ENCODE data around the gene CCT6B. TPM values are rescaled to one million over a fixed set of nuclear protein-coding genes. Genes with fewer than 3 reads are reported as not detected.

Gene CCT6B
- total and polyA plus RNA-seq, 11 donors: 0.75 to 2.5 (median 1.8) TPM

DNA sequence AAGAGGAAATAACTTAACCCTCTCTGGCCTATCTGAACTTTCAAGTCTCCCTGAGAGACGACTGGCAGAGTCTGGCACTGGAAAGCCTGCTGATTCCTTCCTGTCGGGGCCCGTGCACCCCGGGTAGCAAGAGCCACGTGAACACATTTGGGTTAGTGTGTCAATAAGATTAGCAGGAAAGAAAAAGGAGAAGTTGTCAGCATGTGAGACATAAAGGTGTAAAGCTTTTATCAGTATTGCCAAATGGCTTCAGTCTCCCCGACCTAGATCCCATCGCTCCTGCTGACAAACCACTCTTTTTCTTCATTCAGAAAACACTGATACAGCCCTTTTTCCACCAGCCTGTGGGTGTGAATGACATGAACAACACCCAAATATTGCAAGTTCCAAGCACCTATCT is 74.4 kb downstream of the CCT6B start:
- no peaks in the 10 kb centered on the region for H3K9me3 ChIP-seq
- WGBS, 4 donors: 3 to 6% (median 3%) methylated on average over 7 of the region's 7 CpGs
- no peaks in the 10 kb centered on the region for H3K4me1 ChIP-seq
- H3K36me3 ChIP-seq: no peaks in the 10 kb centered on the region
- H3K27ac ChIP-seq: no peak overlapping the region
- intact Hi-C loops (cut with DNase I): no loop called here
- no peak overlapping the region for H3K4me3 ChIP-seq
- TF ChIP-seq, protein P1, sequence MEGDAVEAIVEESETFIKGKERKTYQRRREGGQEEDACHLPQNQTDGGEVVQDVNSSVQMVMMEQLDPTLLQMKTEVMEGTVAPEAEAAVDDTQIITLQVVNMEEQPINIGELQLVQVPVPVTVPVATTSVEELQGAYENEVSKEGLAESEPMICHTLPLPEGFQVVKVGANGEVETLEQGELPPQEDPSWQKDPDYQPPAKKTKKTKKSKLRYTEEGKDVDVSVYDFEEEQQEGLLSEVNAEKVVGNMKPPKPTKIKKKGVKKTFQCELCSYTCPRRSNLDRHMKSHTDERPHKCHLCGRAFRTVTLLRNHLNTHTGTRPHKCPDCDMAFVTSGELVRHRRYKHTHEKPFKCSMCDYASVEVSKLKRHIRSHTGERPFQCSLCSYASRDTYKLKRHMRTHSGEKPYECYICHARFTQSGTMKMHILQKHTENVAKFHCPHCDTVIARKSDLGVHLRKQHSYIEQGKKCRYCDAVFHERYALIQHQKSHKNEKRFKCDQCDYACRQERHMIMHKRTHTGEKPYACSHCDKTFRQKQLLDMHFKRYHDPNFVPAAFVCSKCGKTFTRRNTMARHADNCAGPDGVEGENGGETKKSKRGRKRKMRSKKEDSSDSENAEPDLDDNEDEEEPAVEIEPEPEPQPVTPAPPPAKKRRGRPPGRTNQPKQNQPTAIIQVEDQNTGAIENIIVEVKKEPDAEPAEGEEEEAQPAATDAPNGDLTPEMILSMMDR (IDR thresholded peaks at IDR 0.05): no peak
- no peak for TF ChIP-seq POLR2A (IDR thresholded peaks at IDR 0.05)
- ATAC-seq (no peak), DNase-seq (no peak)
- H3K27me3 ChIP-seq: peaks cover 0 to 89% (median 16%) of the 10 kb centered on the region in 9 donors

DNA sequence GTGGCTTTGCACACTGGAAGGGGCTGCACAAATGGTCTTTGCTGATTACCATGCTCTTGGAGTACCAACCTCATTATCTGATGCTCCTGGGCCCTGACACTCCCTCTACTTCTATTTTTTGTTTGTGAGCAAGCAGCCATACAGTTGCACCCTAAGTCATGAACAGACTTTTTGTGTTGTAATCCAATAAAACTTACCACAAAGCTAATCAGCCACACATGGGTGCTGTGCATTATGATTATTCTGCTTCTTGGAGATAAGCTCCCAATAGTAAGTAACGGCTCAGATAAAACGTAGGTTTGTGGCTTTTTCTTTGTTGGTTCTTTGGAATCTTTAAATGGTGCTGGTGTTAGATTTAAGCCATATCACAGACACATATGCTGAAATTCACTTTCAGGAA is 76.2 kb downstream of the CCT6B start:
- Histone ChIP-seq H3K4me1 (no peaks in the 10 kb centered on the region), H3K9me3 (peaks cover 0 to 12% (median 3%) of the 10 kb centered on the region in 12 donors), H3K36me3 (no peaks in the 10 kb centered on the region), H3K27me3 (peaks cover 0 to 83% (median 16%) of the 10 kb centered on the region in 9 donors), H3K4me3 (no peak overlapping the region), H3K27ac (no peak overlapping the region)
- intact Hi-C loops (cut with DNase I): no loop called here
- TF ChIP-seq, protein P1 (IDR thresholded peaks at IDR 0.05): no peak
- TF ChIP-seq POLR2A (IDR thresholded peaks at IDR 0.05): no peak
- DNase-seq (no peak), ATAC-seq (no peak)
- WGBS, 4 donors: 46 to 66% (median 55%) methylated on average over 2 of the region's 2 CpGs

DNA sequence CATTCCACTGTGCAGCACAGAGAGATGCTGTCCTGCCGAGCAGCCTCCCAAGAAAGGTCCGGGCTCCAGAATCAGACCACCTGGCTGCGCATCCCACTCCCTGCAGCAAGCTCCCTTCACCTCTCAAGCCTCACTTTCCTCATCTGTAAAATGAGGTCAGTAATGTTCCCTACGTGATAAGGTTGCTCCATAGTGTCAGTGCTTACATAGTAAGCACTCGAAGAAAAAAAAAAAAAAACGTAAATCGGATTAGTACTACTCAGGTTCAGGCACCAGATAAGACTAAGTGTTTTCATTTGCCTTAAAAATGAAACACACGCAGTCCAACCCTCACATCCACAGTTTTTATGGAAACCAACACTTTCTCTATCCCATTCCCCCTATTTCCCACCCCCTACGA is 76.7 kb downstream of the CCT6B start:
- H3K9me3 ChIP-seq: peaks cover 0 to 12% (median 3%) of the 10 kb centered on the region in 12 donors
- no peak for ATAC-seq
- H3K4me3 ChIP-seq: no peak overlapping the region
- DNase-seq: no peak
- H3K36me3 ChIP-seq: no peaks in the 10 kb centered on the region
- H3K27me3 ChIP-seq: peaks cover 0 to 87% (median 12%) of the 10 kb centered on the region in 9 donors
- H3K27ac ChIP-seq: no peak overlapping the region
- WGBS, 4 donors: 57 to 67% (median 60%) methylated on average over 9 of the region's 9 CpGs
- TF ChIP-seq, protein P1 (IDR thresholded peaks at IDR 0.05): no peak
- no peak for TF ChIP-seq POLR2A (IDR thresholded peaks at IDR 0.05)
- H3K4me1 ChIP-seq: no peaks in the 10 kb centered on the region
- intact Hi-C loops (cut with DNase I): no loop called here

DNA sequence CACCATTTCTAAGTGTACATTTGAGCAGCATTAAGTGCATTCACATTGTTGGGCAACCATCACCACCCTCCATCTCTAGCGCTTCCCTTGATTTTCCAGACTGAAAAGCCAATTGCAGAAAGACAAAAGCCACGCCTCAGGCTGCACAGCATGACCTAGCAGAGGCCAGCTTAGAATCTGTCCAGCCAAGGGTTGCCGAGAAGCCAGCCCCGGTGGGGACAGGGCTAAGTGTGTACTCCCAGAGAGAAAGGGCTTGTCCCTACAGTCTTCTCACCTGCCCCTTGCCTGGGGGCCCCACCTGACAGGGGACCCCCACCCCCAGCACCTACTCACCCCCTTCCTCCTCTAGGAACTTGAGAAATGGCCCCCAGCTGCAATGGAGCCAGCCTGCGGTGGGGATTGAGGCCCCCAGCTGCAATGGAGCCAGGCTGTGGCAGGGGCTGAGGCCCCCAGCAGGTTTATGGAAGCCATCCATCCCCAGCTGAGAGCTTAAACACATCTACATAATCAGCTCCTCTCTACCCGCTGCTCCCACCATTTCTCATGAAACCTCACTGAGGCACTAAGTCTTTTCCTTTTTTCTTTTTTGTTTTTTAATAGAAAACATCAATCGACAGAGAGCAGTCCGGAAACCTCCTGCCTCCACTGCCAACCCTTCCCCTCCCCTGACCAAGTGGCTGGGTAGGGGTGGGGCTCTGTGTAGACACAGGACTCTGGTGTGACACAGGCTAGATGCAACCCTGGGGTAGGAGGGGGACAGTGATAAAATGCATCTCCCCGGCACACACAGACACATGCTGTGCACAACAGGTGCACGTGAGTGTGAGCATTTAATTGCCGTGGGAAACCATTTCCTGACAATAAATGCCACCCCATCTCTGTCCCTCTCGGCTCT is 77.9 kb downstream of the CCT6B start:
- H3K36me3 ChIP-seq: no peaks in the 10 kb centered on the region
- H3K9me3 ChIP-seq: peaks cover 0 to 12% (median 3%) of the 10 kb centered on the region in 12 donors
- peaks cover 0 to 75% (median 7%) of the 10 kb centered on the region in 9 donors for H3K27me3 ChIP-seq
- no peak overlapping the region for H3K4me3 ChIP-seq
- DNase-seq: no peak
- no peaks in the 10 kb centered on the region for H3K4me1 ChIP-seq
- TF ChIP-seq POLR2A (IDR thresholded peaks at IDR 0.05): no peak
- TF ChIP-seq, protein P1 (IDR thresholded peaks at IDR 0.05): no peak
- ATAC-seq: no peak
- 25 to 39% (median 27%) methylated on average over 12 of the region's 12 CpGs for WGBS, 4 donors
- intact Hi-C loops (cut with DNase I): no loop called here
- no peak overlapping the region for H3K27ac ChIP-seq
